HepG2 (cell line): ENCODE data around the gene BIRC7. TPM values are rescaled to one million over a fixed set of nuclear protein-coding genes. Genes with fewer than 3 reads are reported as not detected.

Source experiments
- ATAC-seq: fragments of 200-7000 bp; cut with Tn5 transposase; 3 replicates; pipeline ENCODE4 v1.9.1; 2020; ENCODE audit warnings: mild to moderate bottlenecking, moderate library complexity
- BruUV-seq: library from RNA; stranded (reverse); fragments of 400-500 nt; replicated peaks from 2 replicates; lab custom pipeline; 2021; lab: Mats Ljungman, UMichigan
- CTCF ChIA-PET: fragments of 300-600 bp; formaldehyde crosslinking; extraction: SDS; loops from one replicate; lab custom pipeline; 2021; ENCODE audit warnings: low total read pairs, inconsistent platforms, low intra/inter-chr PET ratio; lab: Yijun Ruan, JAX
- POLR2A ChIA-PET: fragments of 350-600 bp; sonication (Branson Sonifier 250); formaldehyde crosslinking; loops from one replicate; lab custom pipeline; 2020; ENCODE audit warnings: antibody characterized with exemption, inconsistent platforms; lab: Yijun Ruan, JAX
- DNase-seq: peaks from one replicate; pipeline ENCODE4 v3.0.0-alpha.2; 2015; ENCODE audit warnings: low spot score
- FAIRE-seq: peaks from 3 replicates; lab custom pipeline; 2011; peaks lifted over from hg19 to GRCh38; lab: Jason Lieb, UNC
- H2AFZ ChIP-seq: one replicate; pipeline ENCODE4 v1.6.1; 2011; ENCODE audit warnings: low read length, inconsistent platforms
- H3K27ac ChIP-seq: fragments of 300-600 bp; 3 replicates; pipeline ENCODE4 v1.8.0; 2011; ENCODE audit warnings: mixed run types, mild to moderate bottlenecking, mixed read lengths, low read length, inconsistent platforms; ENCODE audit not compliant: insufficient read depth; ENCODE audit errors: extremely low read length
- H3K27me3 ChIP-seq, 2 experiments: fragments of 200-600 bp in 1 of 2; 2 replicates in 1 of 2; 3 replicates in 1 of 2; pipeline versions ENCODE4 v1.6.0 to v1.8.0; 2011; ENCODE audit warnings: low read length in 2 of 2, mild to moderate bottlenecking in 2 of 2, moderate library complexity in 2 of 2, inconsistent platforms in 1 of 2; ENCODE audit not compliant: insufficient read depth in 2 of 2, control insufficient read depth in 1 of 2
- H3K36me3 ChIP-seq, 2 experiments: fragments of 200-600 bp in 1 of 2; replicated peaks in 1 of 2; 2 replicates in 1 of 2; 3 replicates in 1 of 2; pipeline versions ENCODE4 v1.5.1 to v1.8.0; 2011; ENCODE audit warnings: low read length in 2 of 2, inconsistent platforms in 1 of 2; ENCODE audit not compliant: insufficient read depth in 2 of 2, control insufficient read depth in 1 of 2
- H3K4me1 ChIP-seq: 2 replicates; pipeline ENCODE4 v1.5.1; 2012; ENCODE audit warnings: low read length, inconsistent platforms; ENCODE audit not compliant: insufficient read depth
- H3K4me2 ChIP-seq: 2 replicates; pipeline ENCODE4 v1.6.0; 2011; ENCODE audit warnings: low read depth, low read length, inconsistent platforms
- H3K4me3 ChIP-seq, 3 experiments: fragments of 200-600 bp in 1 of 3; sonication (generic), shearing (Covaris generic) in 1 of 3; replicated peaks in 1 of 3; 2 replicates each; pipeline ENCODE4 v1.5.1; 2011 to 2016; ENCODE audit warnings: low read length in 3 of 3, inconsistent platforms in 2 of 3, low read depth in 2 of 3, mild to moderate bottlenecking in 2 of 3, control low read depth in 1 of 3, mixed read lengths in 1 of 3; ENCODE audit not compliant: insufficient read depth in 1 of 3
- H3K79me2 ChIP-seq: one replicate; pipeline ENCODE4 v1.6.1; 2011; ENCODE audit warnings: low read length, inconsistent platforms; ENCODE audit not compliant: insufficient read depth
- H3K9ac ChIP-seq: 2 replicates; pipeline ENCODE4 v1.6.0; 2011; ENCODE audit warnings: mild to moderate bottlenecking, low read depth, low read length, inconsistent platforms; ENCODE audit not compliant: insufficient read depth
- H3K9me3 ChIP-seq: 2 replicates; pipeline ENCODE4 v1.5.1; 2012; ENCODE audit warnings: mild to moderate bottlenecking, low read length
- H4K20me1 ChIP-seq: 2 replicates; pipeline ENCODE4 v1.6.0; 2011; ENCODE audit warnings: inconsistent platforms, mild to moderate bottlenecking, low read length, moderate library complexity; ENCODE audit not compliant: insufficient read depth
- BRCA1 ChIP-seq: sonication (generic); formaldehyde crosslinking; IDR thresholded peaks from 2 replicates; pipeline ENCODE4 v1.4.0; 2020; ENCODE audit warnings: missing genetic modification reagents
- CSRNP1 ChIP-seq: sonication (generic); formaldehyde crosslinking; IDR thresholded peaks from 2 replicates; pipeline ENCODE4 v1.8.1; 2023; ENCODE audit warnings: mild to moderate bottlenecking, missing genetic modification reagents
- FOXA3 ChIP-seq: IDR thresholded peaks from 2 replicates; pipeline ENCODE4 v1.6.1; 2016; ENCODE audit warnings: missing genetic modification reagents, missing compliant biosample characterization
- FOXK2 ChIP-seq: fragments of 450-650 bp; IDR thresholded peaks from 2 replicates; pipeline ENCODE4 v1.6.1; 2016
- GMEB2 ChIP-seq: IDR thresholded peaks from 2 replicates; pipeline ENCODE4 v1.6.1; 2016; ENCODE audit warnings: missing biosample characterization, missing genetic modification reagents, low read depth
- HDAC1 ChIP-seq: sonication (generic); formaldehyde crosslinking; IDR thresholded peaks from 2 replicates; pipeline ENCODE4 v1.5.1; 2020; ENCODE audit warnings: mild to moderate bottlenecking, missing genetic modification reagents
- HNRNPL ChIP-seq: fragments of 200-400 bp; formaldehyde crosslinking; IDR thresholded peaks from 2 replicates; pipeline ENCODE4 v1.6.1; 2017; ENCODE audit warnings: mild to moderate bottlenecking, low read depth, low read length
- KDM3A ChIP-seq: IDR thresholded peaks from 2 replicates; pipeline ENCODE4 v1.6.1; 2018; ENCODE audit warnings: low read depth, missing compliant biosample characterization
- KLF6 ChIP-seq: IDR thresholded peaks from 2 replicates; pipeline ENCODE4 v1.8.0; 2016; ENCODE audit warnings: missing biosample characterization, missing genetic modification reagents
- MED13 ChIP-seq: sonication (generic); formaldehyde crosslinking; IDR thresholded peaks from 2 replicates; pipeline ENCODE4 v1.5.0; 2020; ENCODE audit warnings: missing genetic modification reagents
- MLX ChIP-seq: IDR thresholded peaks from 2 replicates; pipeline ENCODE4 v1.6.1; 2016
- RORA ChIP-seq: sonication (generic); formaldehyde crosslinking; IDR thresholded peaks from 2 replicates; pipeline ENCODE4 v1.5.0; 2020; ENCODE audit warnings: mild to moderate bottlenecking, missing genetic modification reagents, moderate library complexity
- TERF1 ChIP-seq: sonication (generic); formaldehyde crosslinking; IDR thresholded peaks from 2 replicates; pipeline ENCODE4 v1.8.0; 2022; ENCODE audit warnings: mild to moderate bottlenecking, missing genetic modification reagents, moderate library complexity
- THAP11 ChIP-seq: IDR thresholded peaks from 2 replicates; pipeline ENCODE4 v1.6.1; 2016; ENCODE audit warnings: missing biosample characterization, missing genetic modification reagents
- ZNF354B ChIP-seq: sonication (generic); formaldehyde crosslinking; IDR thresholded peaks from 2 replicates; pipeline ENCODE4 v1.8.0; 2022; ENCODE audit warnings: mild to moderate bottlenecking, missing genetic modification reagents
- ZNF740 ChIP-seq: sonication (generic); formaldehyde crosslinking; IDR thresholded peaks from 2 replicates; pipeline ENCODE4 v1.4.0; 2020; ENCODE audit warnings: missing genetic modification reagents
- WGBS: methylation state at CpG from one replicate; pipeline ENCODE4 v1.1.6; 2017; ENCODE audit warnings: low lambda C conversion rate; 5-methylcytosine and 5-hydroxymethylcytosine counted together
- in situ Hi-C: cut with HindIII; loops from 2 replicates; pipeline ENCODE4 v1.10.0; 2017; ENCODE audit warnings: low pct_unique_long_range_greater_than_20kb; ENCODE audit not compliant: extremely low pct_ligation_motif_present
- intact Hi-C: fragments of 100-400 bp; cut with micrococcal nuclease; formaldehyde crosslinking; loops from one replicate; pipeline ENCODE4 v1.10.0; 2022; ENCODE audit not compliant: unreplicated experiment
- polyA plus RNA-seq, 8 experiments: library from polyadenylated mRNA; depleted of rRNA in 3 of 8; stranded (reverse) in 7 of 8; unstranded in 1 of 8; fragments of >200 nt; fragmentation: Illumina TruSeq in 4 of 8; extraction: Trizol in 4 of 8; gene quantifications; 2 replicates each; pipeline versions ENCODE4 v1.2.1 to v1.2.3, GENCODE V29; 2011 to 2016; ENCODE audit warnings: low read depth in 4 of 8, missing spikeins in 1 of 8, mixed read lengths in 1 of 8; ENCODE audit not compliant: insufficient read depth in 1 of 8
- total RNA-seq, 5 experiments: library from RNA; depleted of rRNA; stranded (reverse); fragments of >200 nt; fragmentation: Illumina TruSeq; extraction: Trizol; gene quantifications; 2 replicates each; pipeline ENCODE4 v1.2.3, GENCODE V29; 2016; ENCODE audit warnings: low read depth in 1 of 5

Gene BIRC7
- total and polyA plus RNA-seq, 2 of the 13 experiments (the other 11 are each of a cell fraction or from before 2014, with no cell fraction given) = 0.27 to 5.1 TPM

GRCh38 chr20:63204362-63204761 lies 31.3 kb upstream of the BIRC7 start:
- Histone ChIP-seq H3K9me3 (no peaks in the 10 kb centered on the region), H2AFZ (no peak overlapping the region), H3K4me3 (no peak overlapping the region), H3K27ac (no peak overlapping the region), H3K27me3 (no peaks in the 10 kb centered on the region), H3K36me3 (peaks cover 71 to 91% of the 10 kb centered on the region in 2 experiments), H3K4me2 (no peak overlapping the region), H3K9ac (no peak overlapping the region), H3K79me2 (peaks cover 71% of the 10 kb centered on the region), H3K4me1 (peaks cover 10% of the 10 kb centered on the region), H4K20me1 (peaks cover 78% of the 10 kb centered on the region)
- no peak for DNase-seq
- no peak for ATAC-seq
- intact Hi-C loops (no loop called here), in situ Hi-C loops (no loop called here)
- ChIA-PET CTCF (no interaction called here), POLR2A (no interaction called here)
- no peak for FAIRE-seq
- no peak for TF ChIP-seq HNRNPL
- no peak for TF ChIP-seq FOXK2
- no peak for TF ChIP-seq FOXA3 (CRISPR knock-in tag)
- TF ChIP-seq MED13 (CRISPR knock-in tag) = no peak
- TF ChIP-seq ZNF740 (CRISPR knock-in tag) = no peak
- no peak for TF ChIP-seq ZNF354B (CRISPR knock-in tag)
- TF ChIP-seq BRCA1 (CRISPR knock-in tag) = no peak
- no peak for TF ChIP-seq RORA (CRISPR knock-in tag)
- TF ChIP-seq HDAC1 (CRISPR knock-in tag) = no peak
- no peak for TF ChIP-seq KDM3A (CRISPR knock-in tag)
- no peak for TF ChIP-seq MLX
- TF ChIP-seq KLF6 (CRISPR knock-in tag) = no peak
- no peak for TF ChIP-seq GMEB2 (CRISPR knock-in tag)
- TF ChIP-seq CSRNP1 = no peak
- no peak for TF ChIP-seq TERF1 (CRISPR knock-in tag)
- TF ChIP-seq THAP11 (CRISPR knock-in tag) = no peak
- whole genome bisulfite sequencing = 100% methylated on average over 5 of the region's 5 CpGs
- no TSS peak for BruUV-seq
